ENCODE measurements around the gene HNRNPLL. TPM values are rescaled to one million over a fixed set of nuclear protein-coding genes. Genes with fewer than 3 reads are reported as not detected.

HNRNPLL gene
- total RNA-seq, 4 donors from 2014 or later: 47.3 to 79.1 (median 68.7) TPM

- Histone ChIP-seq H3K4me1 (peaks cover 3 to 12% (median 11%) of the 10 kb centered on the region in 3 donors), H3K9me3 (no peaks in the 10 kb centered on the region), H3K27ac (no peak overlapping the region), H3K4me3 (no peak overlapping the region), H3K36me3 (no peaks in the 10 kb centered on the region), H3K27me3 (no peaks in the 10 kb centered on the region)
- ATAC-seq: no peak
- WGBS, 2 donors (ENCODE audit: low coverage in 1 of 2): 86 to 94% methylated on average over 3 of the region's 3 CpGs
- no peak for TF ChIP-seq POLR2AphosphoS5 (IDR thresholded peaks at IDR 0.05)
- no peak for TF ChIP-seq POLR2A (IDR thresholded peaks at IDR 0.05)
- TF ChIP-seq, protein P1, sequence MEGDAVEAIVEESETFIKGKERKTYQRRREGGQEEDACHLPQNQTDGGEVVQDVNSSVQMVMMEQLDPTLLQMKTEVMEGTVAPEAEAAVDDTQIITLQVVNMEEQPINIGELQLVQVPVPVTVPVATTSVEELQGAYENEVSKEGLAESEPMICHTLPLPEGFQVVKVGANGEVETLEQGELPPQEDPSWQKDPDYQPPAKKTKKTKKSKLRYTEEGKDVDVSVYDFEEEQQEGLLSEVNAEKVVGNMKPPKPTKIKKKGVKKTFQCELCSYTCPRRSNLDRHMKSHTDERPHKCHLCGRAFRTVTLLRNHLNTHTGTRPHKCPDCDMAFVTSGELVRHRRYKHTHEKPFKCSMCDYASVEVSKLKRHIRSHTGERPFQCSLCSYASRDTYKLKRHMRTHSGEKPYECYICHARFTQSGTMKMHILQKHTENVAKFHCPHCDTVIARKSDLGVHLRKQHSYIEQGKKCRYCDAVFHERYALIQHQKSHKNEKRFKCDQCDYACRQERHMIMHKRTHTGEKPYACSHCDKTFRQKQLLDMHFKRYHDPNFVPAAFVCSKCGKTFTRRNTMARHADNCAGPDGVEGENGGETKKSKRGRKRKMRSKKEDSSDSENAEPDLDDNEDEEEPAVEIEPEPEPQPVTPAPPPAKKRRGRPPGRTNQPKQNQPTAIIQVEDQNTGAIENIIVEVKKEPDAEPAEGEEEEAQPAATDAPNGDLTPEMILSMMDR (IDR thresholded peaks at IDR 0.05): no peak
- TF ChIP-seq EP300 (IDR thresholded peaks at IDR 0.05): no peak
Measured at GRCh38 chr2:38622210-38622609, 19.5 kb upstream of the HNRNPLL start.

- Histone ChIP-seq H3K4me3 (no peak overlapping the region), H3K36me3 (no peaks in the 10 kb centered on the region), H3K27me3 (no peaks in the 10 kb centered on the region), H3K9me3 (no peaks in the 10 kb centered on the region), H3K27ac (no peak overlapping the region), H3K4me1 (peaks cover 3 to 12% (median 11%) of the 10 kb centered on the region in 3 donors)
- ATAC-seq: no peak
- TF ChIP-seq, protein P1 (IDR thresholded peaks at IDR 0.05): no peak
- TF ChIP-seq POLR2AphosphoS5 (IDR thresholded peaks at IDR 0.05): no peak
- no peak for TF ChIP-seq EP300 (IDR thresholded peaks at IDR 0.05)
- no peak for TF ChIP-seq POLR2A (IDR thresholded peaks at IDR 0.05)
Measured at GRCh38 chr2:38621018-38621417, 18.3 kb upstream of the HNRNPLL start.

DNA sequence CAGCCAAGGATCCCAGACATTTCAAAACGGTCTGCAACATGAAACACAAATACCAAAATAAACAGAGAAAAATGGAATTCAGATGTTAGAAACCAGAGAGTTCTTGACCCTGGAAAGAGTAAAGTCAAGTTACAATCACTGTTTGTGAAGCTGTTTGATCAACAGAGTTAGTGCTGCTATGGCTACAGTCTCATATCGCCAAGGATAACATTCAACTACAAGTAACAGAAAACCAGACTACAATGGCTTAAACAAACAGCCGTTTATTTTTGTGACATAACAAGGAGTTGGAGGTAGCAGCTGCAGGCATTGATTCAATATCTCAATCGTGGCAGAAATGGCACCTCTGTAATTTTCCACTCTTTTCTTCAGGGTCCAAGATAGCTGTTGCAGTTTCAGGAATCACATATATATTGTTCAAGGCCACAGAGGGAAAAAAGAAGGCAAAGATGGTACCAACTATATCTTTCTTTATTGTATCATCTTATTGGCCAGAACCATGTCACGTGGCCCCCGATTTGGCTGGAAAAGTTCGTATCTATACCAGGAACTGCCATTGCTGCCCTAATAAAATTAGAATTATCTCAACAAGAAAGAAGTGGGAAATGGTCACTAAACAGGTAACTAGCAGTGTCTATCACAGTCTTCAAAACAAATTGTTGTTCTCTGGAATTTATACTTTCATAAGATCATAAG, 17.7 kb upstream of the HNRNPLL start:
- peak overlapping the region in 1 of 4 donors; percentile 43 for H3K27ac ChIP-seq
- no peak for TF ChIP-seq POLR2AphosphoS5 (IDR thresholded peaks at IDR 0.05)
- TF ChIP-seq POLR2A (IDR thresholded peaks at IDR 0.05): no peak
- TF ChIP-seq, protein P1 (IDR thresholded peaks at IDR 0.05): no peak
- no peak for TF ChIP-seq EP300 (IDR thresholded peaks at IDR 0.05)
- no peaks in the 10 kb centered on the region for H3K36me3 ChIP-seq
- H3K27me3 ChIP-seq: no peaks in the 10 kb centered on the region
- no peak for ATAC-seq
- no peak overlapping the region for H3K4me3 ChIP-seq
- H3K9me3 ChIP-seq: no peaks in the 10 kb centered on the region
- H3K4me1 ChIP-seq: peaks cover 3 to 12% (median 11%) of the 10 kb centered on the region in 3 donors
- 33 to 41% methylated on average over 6 to 7 of the region's 7 CpGs for WGBS, 2 donors (ENCODE audit: low coverage in 1 of 2)

GRCh38 chr2:38619458-38620164, 16.9 kb upstream of the HNRNPLL start:
- Histone ChIP-seq H3K4me1 (peaks cover 3 to 12% (median 11%) of the 10 kb centered on the region in 3 donors), H3K27ac (peak overlapping the region in 1 of 4 donors; percentile 43), H3K36me3 (no peaks in the 10 kb centered on the region), H3K4me3 (no peak overlapping the region), H3K9me3 (no peaks in the 10 kb centered on the region), H3K27me3 (no peaks in the 10 kb centered on the region)
- TF ChIP-seq POLR2AphosphoS5 (IDR thresholded peaks at IDR 0.05) (no peak), EP300 (IDR thresholded peaks at IDR 0.05) (no peak), POLR2A (IDR thresholded peaks at IDR 0.05) (no peak)
- TF ChIP-seq, protein P1 (IDR thresholded peaks at IDR 0.05): no peak
- no peak for ATAC-seq
- WGBS, 2 donors (ENCODE audit: low coverage in 1 of 2): 33 to 54% methylated on average over 1 to 4 of the region's 4 CpGs

All from gastroesophageal sphincter (tissue), 4 donors.